Stimulated activated CD4-positive, alpha-beta T cell treated with anti-CD3 and anti-CD28 coated beads, Interleukin-12 subunit alpha, Interleukin-12 subunit beta, amount 100 ng/mL, for 24 hours (primary cell): ENCODE measurements around the gene NLRP9.

Experiments used
- DNase-seq, 2 experiments: peaks; one replicate each; pipeline ENCODE4 v3.0.0-alpha.2; 2020; ENCODE audit warnings: low read depth in 2 of 2

NLRP9 gene

GRCh38 chr19:55674459-55674840, 63.8 kb downstream of the NLRP9 start:
- no peak for DNase-seq

- DNase-seq, result no peak
These were observed 64.3 kb downstream of the NLRP9 start for GRCh38 chr19:55673889-55674288.

- no peak for DNase-seq
These were observed 64.7 kb downstream of the NLRP9 start for GRCh38 chr19:55673465-55673864.

GRCh38 chr19:55672418-55672817, 65.8 kb downstream of the NLRP9 start:
- DNase-seq, result no peak

GRCh38 chr19:55671054-55671378, 67.2 kb downstream of the NLRP9 start:
- no peak for DNase-seq

GRCh38 chr19:55670280-55671053, 67.7 kb downstream of the NLRP9 start:
- no peak for DNase-seq

GRCh38 chr19:55669418-55670279, 68.6 kb downstream of the NLRP9 start:
- DNase-seq, result no peak

GRCh38 chr19:55668603-55669348, 69.4 kb downstream of the NLRP9 start:
- DNase-seq, result no peak

GRCh38 chr19:55667958-55668357, 70.2 kb downstream of the NLRP9 start:
- DNase-seq, result no peak

- no peak for DNase-seq
These were observed 70.7 kb downstream of the NLRP9 start for GRCh38 chr19:55667511-55667910.

GRCh38 chr19:55667006-55667381, 71.2 kb downstream of the NLRP9 start:
- no peak for DNase-seq

GRCh38 chr19:55666343-55667005, 71.7 kb downstream of the NLRP9 start:
- DNase-seq, result no peak

GRCh38 chr19:55663846-55664536, 74.2 kb downstream of the NLRP9 start:
- no peak for DNase-seq

- DNase-seq, result no peak
These were observed 76.4 kb downstream of the NLRP9 start for GRCh38 chr19:55661826-55662225.

GRCh38 chr19:55660991-55661390, 77.2 kb downstream of the NLRP9 start:
- no peak for DNase-seq

GRCh38 chr19:55660404-55660803, 77.8 kb downstream of the NLRP9 start:
- no peak for DNase-seq

GRCh38 chr19:55659822-55660221, 78.4 kb downstream of the NLRP9 start:
- DNase-seq, result no peak

GRCh38 chr19:55658846-55659459, 79.2 kb downstream of the NLRP9 start:
- no peak for DNase-seq
